CD4-positive, alpha-beta T cell treated with Interleukin-6 for 4 hours (primary cell): Measurements from ENCODE around the gene IL10RB.

Source experiments
- DNase-seq: peaks from one replicate; pipeline ENCODE4 v3.0.0-alpha.2; 2020; ENCODE audit warnings: mixed read lengths

Gene IL10RB

DNA sequence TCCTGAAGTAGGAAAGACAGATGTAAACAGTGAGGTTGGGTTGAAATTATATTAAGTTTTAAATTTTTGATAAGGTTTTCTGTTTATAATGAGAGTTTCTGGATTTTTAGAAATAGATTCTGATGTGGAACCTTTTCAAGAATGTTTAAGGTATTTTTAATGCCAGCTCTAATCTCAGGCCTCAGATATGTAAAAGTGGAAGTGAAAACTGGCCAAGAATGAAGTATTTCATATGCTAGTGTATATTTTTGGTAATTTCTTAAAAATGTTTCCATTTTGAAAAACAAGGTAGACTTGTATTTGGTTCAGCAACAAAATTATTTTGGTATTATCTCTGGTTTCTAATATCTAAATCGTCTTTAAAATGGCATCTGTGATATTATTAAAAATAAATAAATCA, 73.0 kb downstream of the IL10RB start:
- no peak for DNase-seq

GRCh38 chr21:33339918-33340317, 73.8 kb downstream of the IL10RB start:
- DNase-seq, result no peak

DNA sequence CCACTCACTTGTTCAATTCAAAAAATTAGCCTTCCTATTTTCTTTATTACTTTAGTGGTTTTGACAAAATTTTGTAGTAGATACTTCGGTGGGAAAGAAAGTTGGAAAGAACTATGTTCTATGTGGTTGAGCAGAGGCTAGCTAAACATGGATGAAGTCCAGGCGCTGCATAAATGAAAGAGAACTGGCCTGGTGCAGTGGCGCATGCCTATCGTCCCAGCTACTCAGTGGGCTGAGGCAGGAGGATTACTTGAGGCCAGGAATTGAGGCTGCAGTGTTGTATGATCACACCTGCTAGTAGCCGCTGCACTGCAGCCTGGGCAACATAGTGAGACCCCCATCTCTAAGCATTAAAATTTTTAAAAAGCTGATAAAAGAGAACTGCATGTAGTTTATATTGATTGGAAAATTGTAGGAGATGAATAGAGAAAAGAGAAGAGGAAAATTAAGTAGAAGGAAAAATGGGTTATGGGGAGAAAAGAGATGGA, 79.6 kb downstream of the IL10RB start:
- DNase-seq, result no peak
